Measurements from ENCODE around the gene KCNN3. TPM values are rescaled to one million over a fixed set of nuclear protein-coding genes. Genes with fewer than 3 reads are reported as not detected.

The KCNN3 gene
- total and polyA plus RNA-seq, 2 of the 13 experiments (the other 11 are each of a cell fraction or from before 2014, with no cell fraction given): not detected

GRCh38 chr1:154774175-154774855 lies 95.8 kb downstream of the KCNN3 start:
- WGBS (ENCODE audit: low lambda C conversion rate): 19% methylated on average over 7 of the region's 7 CpGs
- ATAC-seq: no peak
- Histone ChIP-seq H3K9me3 (ENCODE audit: low read length) (peaks cover 7% of the 10 kb centered on the region; the same call in 1 of the 2 replicates), H3K9ac (ENCODE audit: insufficient read depth, low read depth, low read length) (no peak overlapping the region), H3K79me2 (ENCODE audit: insufficient read depth, low read length) (no peaks in the 10 kb centered on the region), H3K27ac (ENCODE audit: extremely low read length, insufficient read depth, low read length) (no peak overlapping the region), H3K27me3 (ENCODE audit: control insufficient read depth in 1 of 2, insufficient read depth in 2 of 2, low read length in 2 of 2) (peaks cover 3 to 7% of the 10 kb centered on the region in 2 experiments; a peak in 2 of 5 replicates), H3K4me3 (replicated peaks in 1 of 3; ENCODE audit: insufficient read depth in 1 of 3, low read depth in 2 of 3, low read length in 3 of 3) (no peak overlapping the region), H3K4me2 (ENCODE audit: low read depth, low read length) (no peak overlapping the region), H2AFZ (ENCODE audit: low read length) (no peak overlapping the region), H4K20me1 (ENCODE audit: insufficient read depth, low read length) (no peaks in the 10 kb centered on the region), H3K4me1 (ENCODE audit: insufficient read depth, low read length) (no peaks in the 10 kb centered on the region), H3K36me3 (replicated peaks in 1 of 2; ENCODE audit: control insufficient read depth in 1 of 2, insufficient read depth in 2 of 2, low read length in 2 of 2) (no peaks in the 10 kb centered on the region)
- ChIA-PET CTCF (ENCODE audit: low intra/inter-chr PET ratio, low total read pairs) (no interaction called here), POLR2A (no interaction called here)
- BruUV-seq (replicated peaks): no TSS peak
- in situ Hi-C loops (cut with HindIII; ENCODE audit: extremely low pct_ligation_motif_present, low pct_unique_long_range_greater_than_20kb): no loop called here
- TF ChIP-seq HDAC2 (CRISPR knock-in tag; IDR thresholded peaks at IDR 0.05) (no peak), ZNF253 (CRISPR knock-in tag; IDR thresholded peaks at IDR 0.05; ENCODE audit: borderline replicate concordance) (no peak), ZNF281 (CRISPR knock-in tag; IDR thresholded peaks at IDR 0.05; ENCODE audit: borderline replicate concordance) (no peak), ZBTB21 (CRISPR knock-in tag; IDR thresholded peaks at IDR 0.05) (no peak), ZNF709 (CRISPR knock-in tag; IDR thresholded peaks at IDR 0.05) (no peak), NFKB2 (CRISPR knock-in tag; IDR thresholded peaks at IDR 0.05; ENCODE audit: borderline replicate concordance) (no peak), TGIF2 (CRISPR knock-in tag; IDR thresholded peaks at IDR 0.05) (no peak), SNAPC2 (CRISPR knock-in tag; IDR thresholded peaks at IDR 0.05) (no peak), ZUFSP (CRISPR knock-in tag; IDR thresholded peaks at IDR 0.05; ENCODE audit: borderline replicate concordance) (no peak), GATAD1 (CRISPR knock-in tag; IDR thresholded peaks at IDR 0.05) (no peak), E2F2 (CRISPR knock-in tag; IDR thresholded peaks at IDR 0.05; ENCODE audit: borderline replicate concordance) (no peak), YY1 (IDR thresholded peaks at IDR 0.05; ENCODE audit: insufficient read depth, insufficient replicate concordance, low read depth, low read length) (no peak), CAMTA2 (CRISPR knock-in tag; IDR thresholded peaks at IDR 0.05; ENCODE audit: borderline replicate concordance) (no peak)
- TF ChIP-seq, protein P1, sequence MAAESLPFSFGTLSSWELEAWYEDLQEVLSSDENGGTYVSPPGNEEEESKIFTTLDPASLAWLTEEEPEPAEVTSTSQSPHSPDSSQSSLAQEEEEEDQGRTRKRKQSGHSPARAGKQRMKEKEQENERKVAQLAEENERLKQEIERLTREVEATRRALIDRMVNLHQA (CRISPR knock-in tag; IDR thresholded peaks at IDR 0.05): no peak
- no peak for FAIRE-seq
- intact Hi-C loops (cut with micrococcal nuclease; ENCODE audit: unreplicated experiment): no loop called here
- no peak for DNase-seq (ENCODE audit: low spot score)

Measured in HepG2 (cell line).